ENCODE data around the gene CTCF.

Gene CTCF

GRCh38 chr16:67679935-67680897 is 117.9 kb downstream of the CTCF start:
- Mint-ChIP-seq H3K4me3 (no peak overlapping the region), H3K27me3 (ENCODE audit: low read depth) (no peaks in the 10 kb centered on the region), H3K4me1 (ENCODE audit: low read depth) (no peaks in the 10 kb centered on the region), H3K9me3 (no peaks in the 10 kb centered on the region), H3K27ac (no peak overlapping the region), H3K36me3 (ENCODE audit: low read depth) (peaks cover 2% of the 10 kb centered on the region)
- DNase-seq (ENCODE audit: low spot score), result no peak

- no peaks in the 10 kb centered on the region for H3K9me3 Mint-ChIP-seq
- no peak overlapping the region for H3K27ac Mint-ChIP-seq
Measured at GRCh38 chr16:67683767-67684166, 121.4 kb downstream of the CTCF start.

DNA sequence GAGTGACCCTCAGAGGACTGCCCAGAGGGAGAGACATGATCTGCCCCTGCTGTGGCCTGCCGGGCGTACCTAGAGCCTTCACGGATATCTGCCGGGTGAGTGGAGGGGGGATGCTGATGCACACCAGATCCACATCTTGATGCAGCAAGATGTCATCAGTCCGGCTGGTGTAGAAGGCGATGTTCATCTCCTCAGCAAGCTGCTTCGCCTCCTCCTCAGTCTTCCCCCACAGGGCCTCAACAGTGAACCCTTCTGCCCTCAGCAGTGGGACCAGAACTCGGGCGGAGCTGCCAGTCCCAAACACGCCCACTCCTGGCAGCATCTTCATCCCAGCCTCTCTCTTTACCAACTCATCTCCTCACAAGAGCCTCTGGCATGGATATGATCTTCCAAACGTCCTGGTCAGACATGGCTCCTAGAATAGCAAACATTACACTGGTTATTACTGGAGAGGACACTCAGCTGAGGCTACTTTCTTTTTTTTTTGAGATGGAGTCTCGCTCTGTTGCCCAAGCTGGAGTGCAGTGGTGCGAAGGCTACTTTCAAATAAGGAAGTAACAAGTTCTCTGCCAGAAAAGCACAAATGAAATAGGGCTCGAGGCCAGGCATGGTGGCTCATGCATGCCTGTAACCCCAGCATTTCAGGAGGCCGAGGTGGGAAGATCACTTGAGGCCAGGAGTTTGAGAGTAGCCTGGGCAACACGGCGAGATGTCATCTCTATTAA is 123.2 kb downstream of the CTCF start:
- no peaks in the 10 kb centered on the region for H3K4me1 Mint-ChIP-seq (ENCODE audit: low read depth)

More at GRCh38 chr16:67683767-67684166, 121.4 kb downstream of the CTCF start:
- DNase-seq (ENCODE audit: low spot score), result no peak
- Mint-ChIP-seq H3K27me3 (ENCODE audit: low read depth) (no peaks in the 10 kb centered on the region), H3K4me3 (no peak overlapping the region), H3K36me3 (ENCODE audit: low read depth) (peaks cover 7% of the 10 kb centered on the region), H3K4me1 (ENCODE audit: low read depth) (no peaks in the 10 kb centered on the region)

More for the DNA sequence above, 123.2 kb downstream of the CTCF start:
- H3K9me3 Mint-ChIP-seq, result no peaks in the 10 kb centered on the region
- DNase-seq (ENCODE audit: low spot score), result no peak
- H3K36me3 Mint-ChIP-seq (ENCODE audit: low read depth), result peaks cover 7% of the 10 kb centered on the region
- peak overlapping the region; percentile 69 for H3K27ac Mint-ChIP-seq
- H3K27me3 Mint-ChIP-seq (ENCODE audit: low read depth), result no peaks in the 10 kb centered on the region
- H3K4me3 Mint-ChIP-seq, result no peak overlapping the region

Measured in T-helper 2 cell treated with Interferon-gamma antibody and Interleukin-4, amounts not matched to agents 5 μg/mL and 100 μg/mL, for 36 hours (primary cell).